Tibial artery (tissue), 4 donors: ENCODE measurements around the gene MBNL2.

ENCODE experiments used
- DNase-seq, 2 donors: peaks; one replicate each; pipeline ENCODE4 v3.0.0-alpha.2; 2019
- H3K27ac ChIP-seq, 2 donors: fragments of 200-600 bp; sonication (generic) in 1 of 2; 1 replicate in 1 of 2; 2 replicates in 1 of 2; pipeline ENCODE4 v1.5.1; 2018 to 2019; ENCODE audit warnings: mild to moderate bottlenecking in 1 of 2
- H3K27me3 ChIP-seq, 2 donors: fragments of 200-600 bp; sonication (generic) in 1 of 2; one replicate each; pipeline versions ENCODE4 v1.5.1 to v1.6.0; 2016 to 2019
- H3K36me3 ChIP-seq, 3 donors: fragments of 200-600 bp; sonication (generic) in 2 of 3; one replicate each; pipeline ENCODE4 v1.5.1; 2016 to 2019; ENCODE audit warnings: mild to moderate bottlenecking in 2 of 3
- H3K4me1 ChIP-seq, 4 donors: fragments of 200-600 bp; sonication (generic) in 2 of 4; 1 replicate in 3 of 4; 2 replicates in 1 of 4; pipeline ENCODE4 v1.5.1; 2016 to 2019
- H3K4me3 ChIP-seq, 2 donors: fragments of 200-600 bp; sonication (generic) in 1 of 2; 1 replicate in 1 of 2; 2 replicates in 1 of 2; pipeline ENCODE4 v1.5.1; 2018 to 2019; ENCODE audit warnings: mild to moderate bottlenecking in 2 of 2
- H3K9me3 ChIP-seq, 3 donors: fragments of 200-600 bp; sonication (generic) in 1 of 3; one replicate each; pipeline ENCODE4 v1.5.1; 2016 to 2019
- intact Hi-C: fragments of 100-400 bp; cut with DNase I; formaldehyde crosslinking; loops from one replicate; pipeline ENCODE4 v1.15.0; 2023; ENCODE audit warnings: low total_unique reads
- TF ChIP-seq, protein P1 (sequence below), 2 experiments: fragments of 200-600 bp in 1 of 2; fragments of 450-650 bp in 1 of 2; IDR thresholded peaks; one replicate each; pipeline ENCODE4 v1.5.1; 2017 to 2019; ENCODE audit warnings: antibody characterized with exemption in 2 of 2, mild to moderate bottlenecking in 1 of 2, moderate library complexity in 1 of 2

The MBNL2 gene

DNA sequence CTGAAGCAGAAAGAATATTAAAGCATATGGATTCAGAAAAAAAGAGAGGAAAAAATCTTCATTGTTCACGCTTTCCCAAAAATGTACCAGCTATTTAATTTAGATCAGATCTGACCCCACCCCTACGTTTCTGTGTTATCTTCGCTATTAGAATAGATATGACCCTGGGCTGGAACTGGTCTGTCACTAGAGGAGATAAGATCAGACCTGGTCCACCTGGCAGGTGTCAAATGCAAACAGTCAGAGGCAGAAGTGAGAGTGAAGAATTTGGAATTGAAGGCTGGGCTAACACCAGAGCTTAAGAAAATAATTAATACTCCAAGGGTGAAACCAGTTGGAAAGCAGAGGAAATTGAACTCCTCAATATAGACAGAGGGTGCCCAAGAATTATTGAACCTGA lies 30.0 kb upstream of the MBNL2 start:
- no peaks in the 10 kb centered on the region for H3K9me3 ChIP-seq
- TF ChIP-seq, protein P1, sequence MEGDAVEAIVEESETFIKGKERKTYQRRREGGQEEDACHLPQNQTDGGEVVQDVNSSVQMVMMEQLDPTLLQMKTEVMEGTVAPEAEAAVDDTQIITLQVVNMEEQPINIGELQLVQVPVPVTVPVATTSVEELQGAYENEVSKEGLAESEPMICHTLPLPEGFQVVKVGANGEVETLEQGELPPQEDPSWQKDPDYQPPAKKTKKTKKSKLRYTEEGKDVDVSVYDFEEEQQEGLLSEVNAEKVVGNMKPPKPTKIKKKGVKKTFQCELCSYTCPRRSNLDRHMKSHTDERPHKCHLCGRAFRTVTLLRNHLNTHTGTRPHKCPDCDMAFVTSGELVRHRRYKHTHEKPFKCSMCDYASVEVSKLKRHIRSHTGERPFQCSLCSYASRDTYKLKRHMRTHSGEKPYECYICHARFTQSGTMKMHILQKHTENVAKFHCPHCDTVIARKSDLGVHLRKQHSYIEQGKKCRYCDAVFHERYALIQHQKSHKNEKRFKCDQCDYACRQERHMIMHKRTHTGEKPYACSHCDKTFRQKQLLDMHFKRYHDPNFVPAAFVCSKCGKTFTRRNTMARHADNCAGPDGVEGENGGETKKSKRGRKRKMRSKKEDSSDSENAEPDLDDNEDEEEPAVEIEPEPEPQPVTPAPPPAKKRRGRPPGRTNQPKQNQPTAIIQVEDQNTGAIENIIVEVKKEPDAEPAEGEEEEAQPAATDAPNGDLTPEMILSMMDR (IDR thresholded peaks at IDR 0.05) = no peak
- no peaks in the 10 kb centered on the region for H3K36me3 ChIP-seq
- DNase-seq = no peak
- H3K27me3 ChIP-seq = no peaks in the 10 kb centered on the region
- no peak overlapping the region for H3K27ac ChIP-seq
- H3K4me3 ChIP-seq = no peak overlapping the region
- no peaks in the 10 kb centered on the region for H3K4me1 ChIP-seq
- intact Hi-C loops = no loop called here

DNA sequence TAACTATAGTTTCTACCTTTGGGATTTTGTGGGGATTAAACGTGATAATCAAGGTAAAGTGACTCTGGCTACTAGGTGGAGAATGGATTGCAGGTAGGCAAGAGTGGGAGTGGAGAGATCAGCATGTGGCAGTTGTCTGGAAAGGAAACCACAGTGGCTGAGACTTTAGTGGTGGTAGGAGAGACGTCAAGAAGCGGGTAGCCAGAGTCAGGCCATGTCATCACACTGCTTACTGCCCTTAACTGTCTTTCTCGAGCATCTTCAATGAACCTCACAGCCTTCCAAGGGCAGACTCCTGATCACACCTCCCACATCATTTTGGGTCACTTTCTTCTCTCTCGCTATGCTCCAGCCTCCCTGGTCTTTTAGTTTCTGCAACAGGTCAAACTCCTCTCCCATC lies 28.6 kb upstream of the MBNL2 start:
- Histone ChIP-seq H3K9me3 (no peaks in the 10 kb centered on the region), H3K27me3 (no peaks in the 10 kb centered on the region), H3K4me1 (no peaks in the 10 kb centered on the region), H3K36me3 (no peaks in the 10 kb centered on the region), H3K27ac (no peak overlapping the region), H3K4me3 (no peak overlapping the region)
- DNase-seq = no peak
- intact Hi-C loops = no loop called here
- TF ChIP-seq, protein P1 (IDR thresholded peaks at IDR 0.05) = no peak

DNA sequence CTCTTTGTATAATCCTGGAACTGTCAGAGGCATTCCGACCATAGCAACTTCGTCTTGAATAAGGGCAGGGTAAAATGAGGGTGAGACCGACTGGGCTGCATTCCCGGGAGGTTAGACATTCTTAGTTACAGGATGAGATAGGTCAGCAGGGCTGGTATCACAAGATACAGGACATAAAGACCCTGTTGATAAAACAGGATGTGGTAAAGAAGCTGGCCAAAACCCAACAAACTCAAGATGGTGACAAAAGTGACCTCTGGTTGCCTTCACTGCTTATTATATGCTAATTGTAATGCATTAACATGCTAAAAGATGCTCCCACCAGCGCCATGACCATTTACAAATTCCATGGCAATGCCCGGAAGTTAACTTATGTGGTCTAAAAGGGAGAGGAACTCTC lies 27.7 kb upstream of the MBNL2 start:
- no peak for DNase-seq
- TF ChIP-seq, protein P1 (IDR thresholded peaks at IDR 0.05) = no peak
- H3K4me3 ChIP-seq = no peak overlapping the region
- no peaks in the 10 kb centered on the region for H3K27me3 ChIP-seq
- H3K36me3 ChIP-seq = no peaks in the 10 kb centered on the region
- H3K27ac ChIP-seq = no peak overlapping the region
- intact Hi-C loops = no loop called here
- no peaks in the 10 kb centered on the region for H3K4me1 ChIP-seq
- H3K9me3 ChIP-seq = no peaks in the 10 kb centered on the region

DNA sequence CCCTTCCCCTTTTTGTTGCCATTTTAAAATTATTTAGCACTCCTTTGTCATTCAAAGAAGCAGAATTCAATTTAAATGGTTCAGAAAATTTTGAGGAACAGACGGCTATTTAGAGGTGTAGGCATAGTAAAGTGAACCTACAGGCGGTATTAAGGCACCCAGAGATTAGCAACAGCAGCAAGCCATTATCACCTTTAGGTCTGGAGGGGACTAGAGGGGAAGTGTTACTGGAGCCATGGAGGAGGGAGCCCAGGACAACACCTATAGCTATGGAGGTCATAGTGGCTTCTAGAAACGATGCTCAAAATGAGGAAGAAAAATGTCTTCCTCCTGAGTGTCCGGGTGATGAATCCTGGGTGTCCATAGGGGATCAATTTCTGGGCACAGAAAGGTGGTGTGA lies 25.8 kb upstream of the MBNL2 start:
- TF ChIP-seq, protein P1 (IDR thresholded peaks at IDR 0.05) = no peak
- H3K36me3 ChIP-seq = no peaks in the 10 kb centered on the region
- H3K4me3 ChIP-seq = no peak overlapping the region
- DNase-seq = no peak
- no peak overlapping the region for H3K27ac ChIP-seq
- H3K4me1 ChIP-seq = no peaks in the 10 kb centered on the region
- no peaks in the 10 kb centered on the region for H3K27me3 ChIP-seq
- intact Hi-C loops = no loop called here
- H3K9me3 ChIP-seq = no peaks in the 10 kb centered on the region

DNA sequence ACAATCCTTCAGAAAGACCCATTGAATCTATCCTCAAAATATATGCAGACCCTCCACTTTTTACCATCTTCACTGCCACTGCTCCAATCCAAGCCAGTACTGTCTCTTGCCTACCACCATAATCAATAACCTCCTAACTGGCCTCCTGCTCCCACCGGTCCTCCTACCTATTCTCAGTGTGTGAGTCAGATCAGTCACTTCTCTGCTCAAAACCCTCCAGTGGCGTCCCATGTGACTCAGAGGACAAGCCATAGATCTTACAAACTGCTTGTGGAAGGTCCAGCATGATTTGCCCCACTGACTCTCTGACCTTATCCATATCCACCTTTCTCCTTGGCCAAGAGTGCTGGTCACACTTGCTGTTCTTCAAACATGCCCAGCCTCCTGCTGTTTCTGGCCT lies 23.4 kb upstream of the MBNL2 start:
- Histone ChIP-seq H3K9me3 (no peaks in the 10 kb centered on the region), H3K27ac (no peak overlapping the region), H3K4me1 (no peaks in the 10 kb centered on the region), H3K4me3 (no peak overlapping the region), H3K36me3 (no peaks in the 10 kb centered on the region), H3K27me3 (no peaks in the 10 kb centered on the region)
- DNase-seq = no peak
- intact Hi-C loops = no loop called here
- TF ChIP-seq, protein P1 (IDR thresholded peaks at IDR 0.05) = no peak

DNA sequence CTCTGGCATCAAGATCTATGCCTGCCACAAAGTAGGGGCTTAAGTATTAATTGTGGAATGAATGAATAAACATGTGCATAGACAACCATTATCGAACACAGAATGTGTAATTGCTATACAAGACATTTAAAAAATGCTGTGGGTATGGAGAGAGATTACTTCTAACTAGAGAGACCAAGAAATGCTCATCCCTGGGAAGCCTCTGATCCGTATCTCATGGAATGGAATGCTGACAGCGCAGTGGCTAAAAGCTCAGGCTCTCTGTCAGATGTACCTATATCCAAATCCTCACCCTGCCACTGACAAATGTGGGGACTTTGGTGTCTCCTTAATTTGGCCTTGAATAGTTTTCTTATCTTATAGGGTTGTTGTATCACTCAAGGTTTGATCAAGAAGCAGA lies 22.7 kb upstream of the MBNL2 start:
- no peak overlapping the region for H3K27ac ChIP-seq
- no peaks in the 10 kb centered on the region for H3K9me3 ChIP-seq
- no peaks in the 10 kb centered on the region for H3K4me1 ChIP-seq
- no peaks in the 10 kb centered on the region for H3K36me3 ChIP-seq
- H3K27me3 ChIP-seq = no peaks in the 10 kb centered on the region
- H3K4me3 ChIP-seq = no peak overlapping the region
- TF ChIP-seq, protein P1 (IDR thresholded peaks at IDR 0.05) = no peak
- DNase-seq = no peak
- intact Hi-C loops = no loop called here
